ENCODE data around the gene DOHH.

DNA sequence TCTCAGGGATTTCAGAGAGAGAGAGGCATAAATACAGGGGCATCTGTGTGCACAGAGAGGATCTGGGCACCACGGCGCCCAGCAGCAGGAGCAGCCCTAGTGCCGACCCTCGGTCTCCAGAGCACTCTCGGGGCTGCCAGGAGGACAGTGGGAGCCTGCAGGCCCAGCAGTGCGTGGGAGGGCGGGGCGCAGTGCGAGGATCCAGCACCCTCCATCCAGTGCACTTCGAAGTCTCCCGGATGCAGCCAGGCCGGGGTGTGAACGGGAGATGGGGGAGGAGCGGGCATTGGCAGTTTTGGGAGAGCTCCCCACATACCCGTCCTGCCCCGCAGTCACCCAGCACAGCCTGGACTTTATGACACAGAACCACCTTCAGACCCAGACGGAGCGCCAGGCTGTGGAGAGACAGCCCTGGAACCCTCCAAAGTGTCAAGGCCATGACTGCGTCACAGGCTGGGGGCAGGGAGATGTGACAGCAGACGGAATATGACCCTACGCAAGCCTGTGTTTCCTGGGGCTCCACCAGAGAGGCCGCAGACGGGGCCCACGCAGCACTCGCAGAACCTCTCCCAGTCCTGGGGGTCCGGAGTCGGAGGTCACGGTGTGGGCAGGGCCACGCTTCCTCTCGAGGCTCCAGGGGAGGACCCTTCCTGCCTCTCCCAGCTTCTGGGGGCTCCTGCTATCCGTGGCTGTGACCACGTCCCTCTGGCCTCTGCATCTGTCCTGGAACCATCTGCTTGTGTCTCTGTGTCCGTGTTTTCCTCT, 23.8 kb upstream of the DOHH start:
- TF ChIP-seq, protein P1, sequence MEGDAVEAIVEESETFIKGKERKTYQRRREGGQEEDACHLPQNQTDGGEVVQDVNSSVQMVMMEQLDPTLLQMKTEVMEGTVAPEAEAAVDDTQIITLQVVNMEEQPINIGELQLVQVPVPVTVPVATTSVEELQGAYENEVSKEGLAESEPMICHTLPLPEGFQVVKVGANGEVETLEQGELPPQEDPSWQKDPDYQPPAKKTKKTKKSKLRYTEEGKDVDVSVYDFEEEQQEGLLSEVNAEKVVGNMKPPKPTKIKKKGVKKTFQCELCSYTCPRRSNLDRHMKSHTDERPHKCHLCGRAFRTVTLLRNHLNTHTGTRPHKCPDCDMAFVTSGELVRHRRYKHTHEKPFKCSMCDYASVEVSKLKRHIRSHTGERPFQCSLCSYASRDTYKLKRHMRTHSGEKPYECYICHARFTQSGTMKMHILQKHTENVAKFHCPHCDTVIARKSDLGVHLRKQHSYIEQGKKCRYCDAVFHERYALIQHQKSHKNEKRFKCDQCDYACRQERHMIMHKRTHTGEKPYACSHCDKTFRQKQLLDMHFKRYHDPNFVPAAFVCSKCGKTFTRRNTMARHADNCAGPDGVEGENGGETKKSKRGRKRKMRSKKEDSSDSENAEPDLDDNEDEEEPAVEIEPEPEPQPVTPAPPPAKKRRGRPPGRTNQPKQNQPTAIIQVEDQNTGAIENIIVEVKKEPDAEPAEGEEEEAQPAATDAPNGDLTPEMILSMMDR (IDR thresholded peaks at IDR 0.05 in 8 of 11, conservative IDR thresholded peaks at IDR 0.05 in 3 of 11), result no peak
- peak in 1 of 3 donors; percentile 21 for TF ChIP-seq POLR2AphosphoS5 (IDR thresholded peaks at IDR 0.05)
- no peak for TF ChIP-seq POLR2A (IDR thresholded peaks at IDR 0.05)
